ENCODE measurements around the gene EIF2S1. TPM values are rescaled to one million over a fixed set of nuclear protein-coding genes. Genes with fewer than 3 reads are reported as not detected.

The EIF2S1 gene
- 199 and 315 TPM in 2 replicates for total RNA-seq

DNA sequence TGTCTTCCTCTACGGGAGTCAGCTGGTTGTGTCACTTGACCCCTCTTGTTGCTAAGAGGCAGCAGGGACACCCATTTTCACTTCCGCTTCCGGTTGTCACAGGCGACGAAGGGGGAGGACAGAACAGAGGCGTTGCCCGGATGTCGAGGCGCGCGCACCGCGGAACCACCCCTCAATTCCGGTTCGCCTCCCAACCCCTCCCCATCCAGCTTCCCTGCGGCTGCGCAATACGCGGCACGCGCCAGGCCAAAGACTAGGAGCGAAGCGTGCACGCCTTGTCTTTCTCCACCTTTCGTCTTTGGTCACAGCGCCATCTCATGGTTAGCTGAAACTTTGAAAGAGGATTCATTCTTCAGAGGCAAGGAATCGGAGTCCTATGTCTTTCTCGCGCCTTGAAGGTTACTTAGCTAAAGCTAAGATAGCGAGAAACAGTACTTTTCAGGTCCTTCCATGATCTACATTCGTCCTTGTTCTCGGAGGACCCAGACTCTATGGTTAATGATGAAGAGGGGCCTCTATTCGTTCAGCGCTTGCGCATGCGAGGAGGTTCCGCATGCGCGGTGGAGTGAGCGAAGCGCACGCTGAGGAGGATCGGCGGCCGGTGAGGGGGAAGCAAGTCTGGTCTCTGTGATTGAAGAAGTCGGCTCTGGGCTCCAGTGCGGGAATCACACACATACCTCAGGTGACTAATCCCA, at the start of gene EIF2S1, which contains the start of gene ATP6V1D:
Gene EIF2S1 (plus strand): TSS at position 554 of the 695 bp plus-strand sequence. CDS start 4,440 bp downstream, outside the sequence.
Gene ATP6V1D (minus strand): TSS at position 30 of the 695 bp plus-strand sequence. CDS start 106 bp downstream, outside the sequence.

DNA sequence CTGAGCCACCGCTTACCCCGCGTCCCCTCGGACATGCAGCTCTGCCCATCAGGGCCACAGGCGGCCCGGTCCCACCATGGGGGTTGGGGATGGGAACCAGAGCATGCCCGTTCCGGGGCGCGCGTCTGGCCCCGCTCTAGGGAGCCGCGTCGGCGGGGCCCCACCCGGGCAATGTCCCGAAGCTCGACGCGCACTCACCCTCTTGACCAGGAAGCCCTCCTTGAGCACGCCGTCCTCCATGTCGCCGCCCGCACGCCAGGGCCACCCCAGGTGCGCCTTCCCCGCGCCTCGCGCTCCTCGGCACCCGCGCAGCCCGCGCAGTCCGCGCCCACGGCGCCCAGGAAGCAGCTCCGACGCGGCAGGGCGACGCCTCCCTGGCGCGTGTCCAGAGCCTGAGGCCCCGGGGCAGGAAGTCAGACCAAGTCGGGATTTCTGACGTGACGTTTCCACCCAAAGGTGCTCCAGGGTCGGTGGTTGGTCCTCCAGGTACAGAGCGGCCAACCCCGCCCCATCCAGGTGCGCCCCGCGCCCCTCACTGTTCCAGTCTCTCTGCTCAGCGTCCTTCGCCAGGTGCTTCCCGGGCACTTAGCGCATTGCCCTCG, 51.8 kb downstream of the EIF2S1 start, which contains the start of gene PLEK2:
Gene PLEK2 (minus strand): TSS at position 346 of the 602 bp plus-strand sequence. CDS start 106 bp downstream, at position 240.

Other genes with a start within 250 kb of the EIF2S1 start
- not detected in 2 replicates for gene GARIN2, start 170.9 kb upstream of the EIF2S1 start, total RNA-seq
- 17.4 and 20.5 TPM in 2 replicates for gene PALS1, start 118.9 kb upstream of the EIF2S1 start, total RNA-seq
- 108 and 109 TPM in 2 replicates for gene ATP6V1D, start 524 bp upstream of the EIF2S1 start, total RNA-seq
- 50.1 and 88.7 TPM in 2 replicates for gene PLEK2, start 51.8 kb downstream of the EIF2S1 start, total RNA-seq
- 0.43 and 1.9 TPM in 2 replicates for gene TMEM229B, start 128.4 kb downstream of the EIF2S1 start, total RNA-seq
- 2.9 and 4.0 TPM in 2 replicates for gene PLEKHH1, start 173.0 kb downstream of the EIF2S1 start, total RNA-seq
- gene PIGH, start 239.9 kb downstream of the EIF2S1 start, total RNA-seq: 18.1 and 20.0 TPM in 2 replicates

Measured in tracheal epithelial cell (primary cell).